A549 treated with CORT108297 at 1 μM for 4 hours (cell line): Measurements from ENCODE around the gene NSMCE3. TPM values are rescaled to one million over a fixed set of nuclear protein-coding genes. Genes with fewer than 3 reads are reported as not detected.

Experiments
- total RNA-seq: library from RNA; stranded (reverse); fragments of 200-300 nt; extraction: Qiagen RNA extraction; gene quantifications from 5 replicates; pipeline ENCODE4 v1.2.3, GENCODE V29; 2022

Gene NSMCE3
- total RNA-seq, result 13.8 to 15.6 TPM (median 15.1 TPM) in 5 replicates

DNA sequence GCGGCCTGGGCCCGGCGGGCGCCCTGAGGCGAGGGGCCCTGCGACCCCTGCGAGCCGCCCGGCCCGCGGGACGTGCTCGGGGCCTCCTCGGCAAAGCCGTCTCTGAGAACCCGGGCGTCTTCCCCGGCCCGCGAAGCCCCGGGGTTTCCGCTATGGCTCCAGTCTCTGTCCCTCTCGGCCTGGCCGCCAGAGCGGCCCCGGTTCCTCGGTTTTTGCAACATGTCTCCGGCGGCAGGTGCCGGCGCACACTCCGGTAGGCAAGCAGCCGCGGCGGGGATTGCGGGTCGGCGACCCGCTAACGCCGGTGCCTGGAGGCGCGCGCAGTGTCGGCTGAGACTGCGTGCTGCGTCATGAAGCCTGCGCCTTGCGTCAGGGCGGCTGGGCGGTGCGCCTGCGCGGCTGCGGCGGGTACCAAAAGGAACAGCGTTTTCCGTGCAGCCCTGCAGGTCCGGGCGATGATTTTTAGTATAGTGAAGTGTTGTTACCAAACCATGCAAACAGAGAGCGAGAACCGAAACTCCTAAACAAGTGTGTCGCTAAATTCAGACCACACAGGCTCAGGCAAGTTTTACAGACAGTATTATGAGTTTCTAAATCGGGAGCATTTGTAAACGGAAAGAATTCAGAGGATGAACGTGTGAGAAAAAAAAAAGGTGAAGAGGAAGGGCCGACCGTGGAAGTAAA is at the start of gene NSMCE3:
Gene NSMCE3, minus strand, starts transcription at position 338 of the 684 bp plus-strand sequence. Its CDS starts 117 bp downstream, at position 221.

